H54 (cell line): ENCODE data around the gene GTF2IRD1.
A peak's percentile ranks its signal among the peaks of the same experiment; 100 is the strongest.

Experiments used
- DNase-seq: peaks from one replicate; pipeline ENCODE4 v3.0.0; 2011; ENCODE audit warnings: low spot score, mixed read lengths; ENCODE audit not compliant: insufficient read length
- FAIRE-seq: peaks from 3 replicates; lab custom pipeline; 2011; peaks lifted over from hg19 to GRCh38; lab: Jason Lieb, UNC
- POLR2A ChIP-seq: IDR thresholded peaks from 2 replicates; pipeline ENCODE4 v1.6.1; 2011; ENCODE audit warnings: low read depth, mild to moderate bottlenecking, low read length

Gene GTF2IRD1

DNA sequence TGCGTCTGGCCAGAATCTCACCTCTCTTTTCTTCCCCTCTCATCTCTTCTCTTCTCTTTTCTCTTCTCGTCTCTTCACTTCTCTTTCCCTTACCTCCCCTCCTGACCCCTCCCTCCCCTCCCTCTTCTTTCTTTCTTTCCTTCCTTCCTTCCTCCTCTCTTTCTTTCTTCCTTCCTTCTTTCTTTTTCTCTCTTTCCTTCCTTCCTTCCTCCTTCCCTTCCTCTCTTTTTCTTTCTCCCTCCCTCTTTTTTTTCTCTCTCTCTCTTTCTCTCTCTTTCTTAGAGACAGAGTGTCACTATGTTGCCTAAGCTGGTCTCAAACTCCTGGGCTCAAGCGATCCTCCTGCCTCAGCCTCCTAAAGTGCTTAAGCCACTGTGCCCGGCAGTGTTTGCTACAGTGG lies 4.6 kb upstream of the GTF2IRD1 start:
- DNase-seq, result no peak
- no peak for FAIRE-seq
- TF ChIP-seq POLR2A, result no peak

DNA sequence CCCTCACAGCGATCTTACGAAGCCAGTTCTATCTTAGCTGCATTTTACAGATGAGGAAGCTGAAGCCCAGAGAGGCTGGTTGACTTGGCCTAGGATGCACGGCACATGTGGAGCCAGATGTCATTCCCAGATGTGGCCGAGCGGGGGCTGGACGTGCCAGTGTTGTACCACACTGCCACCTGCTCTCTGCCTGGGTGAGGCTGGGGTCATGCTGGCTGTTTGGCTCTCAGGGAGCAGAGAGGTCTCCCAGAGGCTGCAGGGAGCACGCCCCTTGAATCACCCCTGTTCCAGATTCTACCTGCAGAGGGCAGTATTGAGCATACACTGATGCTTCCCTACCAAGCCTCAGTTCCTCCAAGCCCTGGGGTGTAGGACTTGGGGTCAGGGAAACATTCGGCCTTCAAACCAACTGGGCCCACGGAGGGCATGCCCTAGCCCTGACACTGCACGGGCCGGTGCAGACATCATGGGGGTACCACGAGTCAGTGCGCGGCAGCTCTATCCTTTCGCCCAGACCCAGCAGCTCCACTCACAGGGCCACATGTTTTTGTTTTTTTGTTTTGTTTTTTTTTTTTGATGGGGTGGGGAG lies 3.8 kb upstream of the GTF2IRD1 start:
- TF ChIP-seq POLR2A, result no peak
- DNase-seq, result peak; percentile 60
- FAIRE-seq, result no peak

DNA sequence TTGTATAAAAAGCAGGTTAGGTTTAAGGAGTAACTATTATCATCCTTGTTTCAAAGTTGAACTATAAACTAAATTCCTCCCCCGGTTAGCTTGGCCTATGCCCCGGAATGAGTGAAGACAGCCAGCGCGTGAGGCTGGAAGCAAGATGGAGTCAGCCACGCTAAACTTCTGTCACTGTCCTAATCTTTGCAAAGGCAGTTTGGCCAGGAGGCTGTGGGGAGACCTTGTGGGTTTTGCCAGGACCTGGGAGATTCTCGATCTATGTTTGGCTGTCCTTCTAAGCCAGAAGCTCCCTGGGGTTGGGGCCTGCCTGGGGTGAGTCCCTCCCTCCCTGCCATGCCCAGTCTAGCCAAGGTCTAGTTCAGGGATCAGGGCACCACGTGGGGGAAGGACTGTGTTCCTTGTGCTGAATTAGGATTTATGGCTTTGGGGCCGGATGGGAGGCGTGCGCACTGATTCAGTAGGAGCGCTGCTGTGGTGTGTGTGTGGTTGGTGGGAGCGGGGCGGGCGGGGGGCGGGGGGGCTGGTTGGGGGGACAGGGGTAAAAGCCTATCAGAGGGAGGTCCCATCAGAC lies 871 bp upstream of the GTF2IRD1 start:
- DNase-seq (peak; percentile 93), FAIRE-seq (no peak)
- no peak for TF ChIP-seq POLR2A

DNA sequence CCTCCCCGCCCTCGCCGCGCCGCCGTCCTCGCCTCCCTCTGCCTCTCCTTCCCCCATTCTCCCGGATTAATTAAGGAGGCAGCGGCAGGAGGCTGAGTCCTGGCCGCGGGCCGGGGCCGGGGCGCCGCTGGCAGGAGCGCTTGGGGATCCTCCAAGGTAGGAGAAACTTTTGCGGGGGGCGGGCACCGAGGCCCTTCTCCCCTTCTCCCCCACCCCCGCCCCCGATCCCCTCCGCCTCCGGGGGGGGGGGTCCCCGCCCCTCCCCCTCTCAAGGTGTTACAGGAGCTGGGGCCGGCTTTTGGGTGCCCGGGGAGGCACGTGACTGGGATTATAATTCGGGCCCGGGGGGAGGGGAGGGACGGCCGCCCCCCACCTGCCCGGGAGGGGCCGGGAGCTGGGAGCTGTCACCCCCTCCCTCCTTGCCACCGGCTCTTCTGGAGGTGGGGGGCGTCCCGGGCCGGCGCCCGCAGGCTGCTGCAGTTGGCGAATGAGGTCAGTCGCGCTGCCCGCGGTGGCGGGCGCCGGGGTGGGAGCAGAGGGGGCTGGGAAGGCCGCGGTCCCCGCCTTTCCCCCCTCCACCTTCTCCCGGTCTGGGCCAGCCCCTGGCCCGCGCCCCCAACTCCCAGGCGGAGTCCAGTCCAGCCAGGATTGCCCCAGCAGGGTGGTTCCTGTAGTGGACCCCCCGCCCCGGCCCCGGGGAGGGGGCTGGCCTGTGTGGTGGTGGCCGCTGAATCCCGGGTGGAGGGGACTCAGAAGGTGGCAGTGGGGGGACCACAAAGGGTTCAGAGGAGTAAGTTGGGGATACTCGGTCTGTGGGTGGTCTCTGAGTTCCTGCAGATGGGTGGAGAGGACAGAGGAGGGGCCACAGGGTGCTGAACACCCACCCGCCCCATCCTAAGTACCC lies 567 bp downstream of the GTF2IRD1 start:
- DNase-seq (no peak), FAIRE-seq (no peak)
- TF ChIP-seq POLR2A, result no peak

DNA sequence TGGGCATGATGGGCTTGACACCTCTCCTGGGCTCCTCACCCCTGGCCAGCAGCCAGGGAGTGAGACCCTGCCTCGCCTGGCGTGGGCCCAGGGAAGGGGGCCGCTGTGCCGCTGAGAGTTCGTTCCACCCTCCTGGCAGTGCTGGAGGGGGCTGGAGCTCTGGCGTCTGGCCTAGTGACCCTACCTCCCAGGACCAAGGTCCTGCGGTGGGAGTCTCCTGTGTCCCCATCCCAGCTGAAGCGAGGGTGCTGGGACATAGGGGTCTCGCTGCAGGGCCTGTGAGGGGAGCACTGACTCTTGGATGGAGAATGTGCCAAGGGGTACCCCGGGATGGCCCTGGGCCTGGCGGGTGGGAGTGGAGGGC lies 1.2 kb downstream of the GTF2IRD1 start:
- no peak for TF ChIP-seq POLR2A
- no peak for DNase-seq
- FAIRE-seq, result no peak

DNA sequence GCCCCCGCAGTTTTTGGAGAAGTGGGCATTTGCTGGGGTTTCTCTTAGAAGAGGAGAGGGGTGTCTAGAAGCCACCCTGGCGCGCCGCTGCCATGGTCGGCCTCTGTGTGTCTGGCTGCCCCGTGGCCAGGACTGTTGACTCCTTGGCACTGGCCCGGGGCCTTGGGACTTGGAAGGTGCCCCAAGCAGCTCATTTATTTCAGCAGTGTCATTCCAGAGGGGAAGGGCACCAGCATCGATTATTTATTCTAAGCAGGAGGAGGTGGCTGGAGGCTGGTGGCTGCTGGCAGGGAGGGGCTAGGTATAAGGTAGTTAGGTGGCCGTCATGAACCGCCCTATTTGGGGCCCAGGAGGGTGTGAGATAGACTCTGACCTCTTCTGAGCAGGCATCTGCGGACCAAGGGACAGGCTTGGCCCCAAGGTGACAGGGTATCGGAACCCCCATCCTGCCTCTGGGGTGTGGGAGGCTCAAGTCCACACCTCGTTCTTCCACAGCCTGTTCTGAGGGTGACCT lies 1.6 kb downstream of the GTF2IRD1 start:
- DNase-seq, result no peak
- no peak for FAIRE-seq
- no peak for TF ChIP-seq POLR2A

DNA sequence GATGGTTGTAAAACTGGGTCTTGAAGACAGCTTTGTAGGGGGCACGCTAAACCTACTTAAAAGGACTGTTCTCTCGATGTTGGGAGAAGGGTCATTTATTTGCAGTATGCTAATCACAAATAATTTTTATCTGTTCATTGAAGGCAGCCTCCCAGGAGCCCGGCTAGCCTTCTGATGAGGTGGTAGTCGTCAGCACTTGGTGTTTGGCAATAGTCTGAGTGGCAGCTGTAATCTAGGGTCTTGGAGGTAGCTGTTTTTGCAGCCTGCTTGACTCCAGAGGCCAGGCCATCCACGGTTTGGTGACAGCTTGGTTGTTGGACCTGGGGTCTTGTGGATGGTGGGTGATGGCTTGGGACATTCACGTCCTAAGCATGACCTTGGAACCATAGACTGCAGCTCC lies 2.2 kb downstream of the GTF2IRD1 start:
- FAIRE-seq, result no peak
- DNase-seq, result no peak

DNA sequence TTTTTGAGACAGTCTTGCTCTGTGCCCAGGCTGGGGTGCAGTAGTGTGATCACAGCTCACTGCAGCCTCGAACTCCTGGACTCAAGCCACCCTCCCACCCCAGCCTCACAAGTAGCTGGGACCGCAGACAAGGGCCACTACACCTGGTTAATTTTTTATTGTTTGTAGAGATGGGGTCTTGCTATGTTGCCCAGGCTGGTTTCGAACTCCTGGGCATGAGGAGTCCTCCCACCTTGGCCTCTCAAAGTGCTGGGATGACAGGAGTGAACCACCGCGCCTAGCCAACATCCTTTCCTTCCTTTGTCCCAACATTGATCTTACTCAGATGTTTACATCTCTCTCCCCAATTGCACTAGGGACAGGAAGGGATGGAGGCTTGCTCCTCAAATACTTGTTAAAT lies 3.3 kb downstream of the GTF2IRD1 start:
- no peak for FAIRE-seq
- DNase-seq, result no peak
- no peak for TF ChIP-seq POLR2A

More for the DNA sequence above, 2.2 kb downstream of the GTF2IRD1 start:
- no peak for TF ChIP-seq POLR2A

DNA sequence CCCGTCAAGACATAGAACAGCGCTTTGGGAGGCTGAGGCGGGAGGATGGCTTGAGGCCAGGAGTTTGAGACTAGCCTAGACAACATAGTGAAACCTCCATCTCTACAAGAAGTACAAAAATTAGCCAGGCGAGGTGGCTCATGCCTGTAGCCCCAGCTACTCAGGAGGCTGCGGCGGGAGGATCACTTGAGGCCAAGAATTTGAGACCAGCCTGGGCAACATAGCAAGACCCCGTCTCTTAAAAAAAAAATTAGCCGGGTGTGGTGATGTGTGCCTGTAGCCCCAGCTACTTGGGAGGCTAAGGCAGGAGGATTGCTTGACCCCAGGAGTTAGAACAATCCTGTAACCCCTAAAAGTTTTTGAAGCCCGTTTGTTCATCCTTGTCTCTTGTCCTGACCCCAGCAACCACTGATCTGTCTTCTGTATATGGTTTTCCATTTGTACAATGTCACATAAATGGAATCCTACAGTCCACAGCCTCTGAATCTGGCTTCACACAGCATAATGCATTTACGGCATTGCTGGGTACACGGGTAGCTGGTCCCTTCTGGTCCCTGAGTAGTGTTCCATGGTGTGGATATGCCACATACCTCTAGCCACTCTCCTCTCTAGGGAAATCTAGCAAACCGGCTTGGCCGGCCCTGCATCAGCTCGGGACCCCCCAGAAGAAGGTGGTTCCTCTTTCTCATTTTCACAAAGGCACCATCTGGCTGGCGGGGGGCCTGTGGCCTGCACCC lies 8.4 kb downstream of the GTF2IRD1 start:
- TF ChIP-seq POLR2A, result no peak
- FAIRE-seq, result no peak
- no peak for DNase-seq

DNA sequence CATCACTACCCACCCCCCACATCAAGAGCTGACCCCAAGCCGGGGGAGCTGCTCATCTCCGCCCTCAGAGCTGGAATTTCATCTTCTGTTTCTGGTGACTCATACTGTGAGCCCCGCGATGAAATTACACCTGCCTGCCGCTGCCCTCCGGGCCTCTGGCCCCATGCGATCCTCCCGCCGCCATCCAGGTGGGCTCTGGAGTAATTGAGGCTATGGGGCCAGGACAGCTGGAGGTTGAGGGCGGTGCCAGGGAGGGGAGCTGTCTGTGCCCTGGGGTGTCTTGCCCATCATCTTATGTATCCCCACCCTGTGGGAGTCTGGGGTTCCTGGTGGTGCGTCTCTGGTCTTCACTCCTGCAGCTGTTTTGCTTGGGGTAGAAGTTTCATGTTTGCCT lies 9.0 kb downstream of the GTF2IRD1 start:
- DNase-seq (no peak), FAIRE-seq (no peak)
- TF ChIP-seq POLR2A, result no peak

DNA sequence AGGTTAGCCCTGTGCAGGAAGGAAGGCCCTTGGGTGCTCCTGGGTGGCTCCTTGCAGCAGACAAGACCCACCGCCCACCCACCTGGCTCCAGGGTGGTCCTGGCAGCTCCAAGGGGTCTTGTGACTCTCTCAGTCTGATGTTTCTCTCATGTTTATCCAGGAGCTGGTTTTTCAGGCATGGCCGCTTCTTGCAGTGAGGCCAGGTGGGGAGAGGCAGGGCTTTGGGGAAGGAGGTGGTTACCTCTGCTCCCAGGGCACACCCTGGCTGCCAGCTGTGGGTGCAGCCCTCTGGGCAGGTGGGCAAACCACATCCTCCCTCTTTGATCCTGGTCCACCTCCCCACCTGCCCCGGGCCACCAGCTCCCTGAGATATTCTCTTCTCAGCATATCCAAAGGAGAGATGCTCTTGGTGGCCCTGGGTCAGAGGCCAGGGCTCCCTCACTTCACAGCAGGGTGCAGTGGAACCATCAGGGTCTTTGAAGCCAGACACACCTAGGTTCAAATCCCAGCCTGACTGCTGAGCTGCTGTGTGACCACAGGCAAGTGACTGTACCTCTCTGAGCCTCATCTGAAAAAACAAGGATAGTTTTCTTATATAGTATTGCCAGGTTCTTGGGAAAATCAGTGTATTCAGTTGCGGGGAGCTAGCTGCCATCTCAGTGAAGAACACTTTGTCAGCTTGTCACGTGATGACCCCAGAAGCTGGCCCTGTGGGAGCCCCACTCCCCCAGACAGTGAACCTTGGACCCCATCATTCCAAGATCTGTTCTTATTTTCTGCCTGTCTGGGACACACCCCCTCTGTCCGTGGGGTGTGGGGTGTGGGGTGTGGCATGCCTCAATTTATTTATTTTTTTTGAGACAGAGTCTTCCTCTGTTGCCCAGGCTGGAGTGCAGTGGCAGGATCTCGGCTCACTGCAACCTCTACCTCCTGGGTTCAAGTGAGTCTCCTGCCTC lies 11.5 kb downstream of the GTF2IRD1 start:
- FAIRE-seq, result no peak
- no peak for TF ChIP-seq POLR2A
- no peak for DNase-seq

DNA sequence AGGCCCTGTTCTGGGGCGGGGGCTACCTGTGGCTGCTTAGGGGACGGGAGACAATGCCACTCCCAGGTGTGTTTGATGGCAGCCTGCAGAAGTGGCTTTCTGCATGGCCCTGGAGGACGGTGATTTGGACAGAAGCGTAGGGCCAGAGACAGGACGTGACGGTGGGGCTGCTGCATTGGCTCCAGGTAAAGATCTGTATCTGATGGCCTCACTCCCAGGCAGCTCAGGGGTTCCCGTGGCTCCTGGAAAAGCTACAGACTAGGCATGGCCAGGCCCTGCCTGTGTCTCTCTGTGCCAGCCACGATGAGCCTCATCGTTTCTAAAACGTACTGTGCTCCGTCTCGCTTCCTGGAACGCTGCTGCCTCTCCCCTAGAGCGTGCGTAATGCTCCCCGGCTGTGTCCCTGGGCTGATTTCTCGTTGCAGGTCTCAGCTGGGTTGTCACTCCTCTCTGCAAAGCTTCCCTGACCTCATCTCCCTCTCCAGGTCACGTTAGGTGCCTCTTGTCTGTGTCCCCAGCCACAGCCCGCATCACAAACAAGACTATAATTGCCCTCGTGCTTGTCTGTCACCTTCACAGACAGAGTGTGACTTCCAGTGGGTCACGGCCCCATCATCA lies 12.6 kb downstream of the GTF2IRD1 start:
- DNase-seq (no peak), FAIRE-seq (no peak)
- TF ChIP-seq POLR2A, result no peak
